EL (cell line): ENCODE results near the gene ARSA.
"Not testable (repeated sequence)": the region's sequence is repeated elsewhere in the genome, so short reads cannot be mapped to it uniquely, and the experiment has no call there.

Source experiments
- DNase-seq: peaks from one replicate; pipeline ENCODE4 v3.0.0-alpha.2; 2016

The ARSA gene

GRCh38 chr22:50653256-50653655 is 25.3 kb upstream of the ARSA start:
- DNase-seq, result no peak

- DNase-seq, result not testable (repeated sequence)
These were observed 15.8 kb upstream of the ARSA start for GRCh38 chr22:50643821-50644101.

- not testable (repeated sequence) for DNase-seq
These were observed 15.3 kb upstream of the ARSA start for GRCh38 chr22:50643021-50643820.

GRCh38 chr22:50641696-50642607 is 14.0 kb upstream of the ARSA start:
- no peak for DNase-seq

GRCh38 chr22:50640857-50641647 is 13.1 kb upstream of the ARSA start:
- no peak for DNase-seq

- DNase-seq, result not testable (repeated sequence)
These were observed 12.3 kb upstream of the ARSA start for GRCh38 chr22:50640296-50640695.

- DNase-seq, result no peak
These were observed 7.6 kb upstream of the ARSA start for GRCh38 chr22:50635591-50635990.

GRCh38 chr22:50633771-50634170 is 5.8 kb upstream of the ARSA start:
- no peak for DNase-seq

- no peak for DNase-seq
These were observed 5.1 kb upstream of the ARSA start for GRCh38 chr22:50633086-50633485.

- DNase-seq, result no peak
These were observed 2.4 kb upstream of the ARSA start for GRCh38 chr22:50630376-50630775.

- no peak for DNase-seq
These were observed 687 bp upstream of the ARSA start for GRCh38 chr22:50628543-50629134.

- no peak for DNase-seq
These were observed 906 bp downstream of the ARSA start for GRCh38 chr22:50626850-50627641.

- no peak for DNase-seq
These were observed 1.6 kb downstream of the ARSA start for GRCh38 chr22:50626314-50626849.

- no peak for DNase-seq
These were observed 2.2 kb downstream of the ARSA start for GRCh38 chr22:50625568-50626313.

GRCh38 chr22:50625131-50625567 is 2.8 kb downstream of the ARSA start:
- DNase-seq, result no peak

- DNase-seq, result no peak
These were observed 3.4 kb downstream of the ARSA start for GRCh38 chr22:50624347-50625130.

- DNase-seq, result no peak
These were observed 5.1 kb downstream of the ARSA start for GRCh38 chr22:50622723-50623327.

GRCh38 chr22:50621948-50622722 is 5.8 kb downstream of the ARSA start:
- DNase-seq, result no peak

GRCh38 chr22:50621356-50621880 is 6.5 kb downstream of the ARSA start:
- DNase-seq, result no peak
